Fibroblast of pulmonary artery (primary cell): Measurements from ENCODE around the gene SLC9A6.

ENCODE experiments used
- DNase-seq: peaks from one replicate; pipeline ENCODE4 v3.0.0-alpha.2; 2010; ENCODE audit warnings: low read depth
- H3K4me3 ChIP-seq: replicated peaks from 2 replicates; pipeline ENCODE4 v1.5.1; 2011; ENCODE audit warnings: low read depth, mild to moderate bottlenecking, control low read depth, low read length, moderate library complexity
- TF ChIP-seq, protein P1 (sequence below): IDR thresholded peaks from 2 replicates; pipeline ENCODE4 v1.5.1; 2011; ENCODE audit warnings: mild to moderate bottlenecking, control low read depth, low read length, inconsistent platforms; ENCODE audit errors: missing control alignments

The SLC9A6 gene

DNA sequence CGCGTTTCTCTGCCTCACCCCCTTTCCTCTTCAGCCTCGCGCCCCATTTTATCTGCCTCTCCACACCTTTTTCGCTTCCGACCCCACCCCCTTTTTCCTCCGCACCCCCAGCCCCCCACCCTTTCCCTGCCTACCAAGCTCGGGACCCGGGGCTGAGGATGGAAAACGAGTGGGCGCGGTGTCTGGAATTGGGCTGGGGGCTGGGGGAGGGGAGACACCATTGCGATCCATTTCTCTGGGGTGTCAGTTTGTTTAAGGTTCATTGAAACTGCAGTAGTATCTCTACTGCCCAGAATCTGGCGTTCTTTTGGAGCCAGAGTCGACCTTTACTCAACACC is 707 bp downstream of the SLC9A6 start:
- peak overlapping the region; percentile 74 for H3K4me3 ChIP-seq
- TF ChIP-seq, protein P1, sequence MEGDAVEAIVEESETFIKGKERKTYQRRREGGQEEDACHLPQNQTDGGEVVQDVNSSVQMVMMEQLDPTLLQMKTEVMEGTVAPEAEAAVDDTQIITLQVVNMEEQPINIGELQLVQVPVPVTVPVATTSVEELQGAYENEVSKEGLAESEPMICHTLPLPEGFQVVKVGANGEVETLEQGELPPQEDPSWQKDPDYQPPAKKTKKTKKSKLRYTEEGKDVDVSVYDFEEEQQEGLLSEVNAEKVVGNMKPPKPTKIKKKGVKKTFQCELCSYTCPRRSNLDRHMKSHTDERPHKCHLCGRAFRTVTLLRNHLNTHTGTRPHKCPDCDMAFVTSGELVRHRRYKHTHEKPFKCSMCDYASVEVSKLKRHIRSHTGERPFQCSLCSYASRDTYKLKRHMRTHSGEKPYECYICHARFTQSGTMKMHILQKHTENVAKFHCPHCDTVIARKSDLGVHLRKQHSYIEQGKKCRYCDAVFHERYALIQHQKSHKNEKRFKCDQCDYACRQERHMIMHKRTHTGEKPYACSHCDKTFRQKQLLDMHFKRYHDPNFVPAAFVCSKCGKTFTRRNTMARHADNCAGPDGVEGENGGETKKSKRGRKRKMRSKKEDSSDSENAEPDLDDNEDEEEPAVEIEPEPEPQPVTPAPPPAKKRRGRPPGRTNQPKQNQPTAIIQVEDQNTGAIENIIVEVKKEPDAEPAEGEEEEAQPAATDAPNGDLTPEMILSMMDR: no peak
- DNase-seq: no peak

- TF ChIP-seq, protein P1: no peak
- H3K4me3 ChIP-seq: no peak overlapping the region
- DNase-seq: no peak
These were observed 3.0 kb downstream of the SLC9A6 start for GRCh38 chrX:135988245-135988644.

DNA sequence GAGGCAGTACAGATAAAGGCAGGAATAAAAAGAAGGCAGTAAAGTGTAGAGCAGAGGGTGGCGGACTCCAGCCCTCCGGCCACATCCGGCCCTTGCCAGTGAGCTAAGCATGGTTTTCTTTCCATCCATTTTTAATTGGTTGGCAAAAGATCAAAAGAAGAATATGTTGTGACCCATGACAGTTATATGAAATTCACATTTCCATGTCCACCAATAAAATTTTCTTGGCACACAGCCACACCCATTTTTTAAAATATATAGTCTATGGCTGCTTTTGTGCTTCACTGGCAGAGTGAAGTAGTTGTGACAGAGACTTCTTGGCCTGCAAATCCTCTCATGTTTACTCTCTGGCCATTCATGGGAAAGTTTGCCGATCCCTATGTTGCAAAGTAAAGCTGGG is 29.8 kb downstream of the SLC9A6 start:
- DNase-seq: no peak
- no peak overlapping the region for H3K4me3 ChIP-seq
- TF ChIP-seq, protein P1: no peak

DNA sequence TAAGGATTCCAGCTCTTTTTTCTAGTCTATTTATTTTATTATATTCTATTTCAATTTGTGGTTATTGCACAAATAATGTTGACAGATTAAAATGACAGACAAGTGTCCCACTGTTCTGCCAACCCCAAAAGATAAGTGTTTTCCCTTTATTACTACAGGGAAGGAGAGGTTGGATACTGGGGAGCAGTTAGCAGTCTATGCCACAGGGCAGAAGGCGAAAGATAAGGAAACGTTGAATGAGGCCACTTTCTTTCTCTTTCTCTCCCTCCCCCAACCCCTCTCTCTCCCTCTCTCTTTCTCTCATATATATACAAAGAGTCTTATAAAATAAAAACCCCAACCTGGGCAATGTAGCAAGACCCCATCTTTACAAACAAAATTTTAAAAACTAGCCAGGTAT is 31.6 kb downstream of the SLC9A6 start:
- no peak for DNase-seq
- TF ChIP-seq, protein P1: no peak
- no peak overlapping the region for H3K4me3 ChIP-seq

DNA sequence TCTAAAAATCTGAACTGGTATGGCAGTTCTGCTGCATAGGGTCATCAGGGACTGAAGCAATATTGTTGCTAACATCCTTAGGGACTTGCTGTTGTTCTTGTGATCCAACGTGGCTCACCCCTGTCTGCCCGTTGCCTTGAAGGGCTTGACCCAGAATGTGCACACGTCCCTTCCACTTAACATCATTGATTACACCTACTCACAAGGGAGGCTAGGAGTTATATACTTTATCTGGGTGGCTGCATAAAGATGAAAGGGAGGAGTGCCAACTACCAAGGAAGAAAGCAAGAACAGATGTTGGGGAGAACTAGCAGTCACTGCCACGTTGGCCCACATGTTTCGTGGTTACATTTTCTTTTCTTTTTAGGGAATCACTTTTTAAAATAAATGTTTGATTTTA is 34.0 kb downstream of the SLC9A6 start:
- no peak for DNase-seq
- TF ChIP-seq, protein P1: no peak
- H3K4me3 ChIP-seq: no peak overlapping the region

DNA sequence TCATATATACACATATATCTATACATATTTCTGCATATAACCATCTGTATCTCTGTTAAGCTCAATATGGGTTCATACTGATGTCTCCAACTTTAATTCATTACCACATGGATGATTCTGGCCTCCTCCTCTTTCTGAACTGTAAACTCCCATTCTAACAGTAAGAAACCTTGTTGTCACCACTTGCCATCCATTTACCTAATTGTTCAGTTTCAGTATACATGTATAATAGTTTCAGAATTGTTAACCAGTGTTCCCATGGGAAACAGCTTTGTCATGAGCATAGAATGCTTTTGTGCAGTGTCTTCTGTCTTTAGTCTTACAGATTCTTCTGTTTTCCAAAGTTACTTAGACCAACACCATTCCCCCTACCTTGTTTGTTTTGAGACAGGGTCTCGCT is 35.9 kb downstream of the SLC9A6 start:
- TF ChIP-seq, protein P1: no peak
- DNase-seq: no peak
- no peak overlapping the region for H3K4me3 ChIP-seq

- TF ChIP-seq, protein P1: no peak
- H3K4me3 ChIP-seq: no peak overlapping the region
- peak; percentile 3 for DNase-seq
These were observed 36.7 kb downstream of the SLC9A6 start for GRCh38 chrX:136021903-136022302.
